Measurements from ENCODE around the gene ITGAL.

DNA sequence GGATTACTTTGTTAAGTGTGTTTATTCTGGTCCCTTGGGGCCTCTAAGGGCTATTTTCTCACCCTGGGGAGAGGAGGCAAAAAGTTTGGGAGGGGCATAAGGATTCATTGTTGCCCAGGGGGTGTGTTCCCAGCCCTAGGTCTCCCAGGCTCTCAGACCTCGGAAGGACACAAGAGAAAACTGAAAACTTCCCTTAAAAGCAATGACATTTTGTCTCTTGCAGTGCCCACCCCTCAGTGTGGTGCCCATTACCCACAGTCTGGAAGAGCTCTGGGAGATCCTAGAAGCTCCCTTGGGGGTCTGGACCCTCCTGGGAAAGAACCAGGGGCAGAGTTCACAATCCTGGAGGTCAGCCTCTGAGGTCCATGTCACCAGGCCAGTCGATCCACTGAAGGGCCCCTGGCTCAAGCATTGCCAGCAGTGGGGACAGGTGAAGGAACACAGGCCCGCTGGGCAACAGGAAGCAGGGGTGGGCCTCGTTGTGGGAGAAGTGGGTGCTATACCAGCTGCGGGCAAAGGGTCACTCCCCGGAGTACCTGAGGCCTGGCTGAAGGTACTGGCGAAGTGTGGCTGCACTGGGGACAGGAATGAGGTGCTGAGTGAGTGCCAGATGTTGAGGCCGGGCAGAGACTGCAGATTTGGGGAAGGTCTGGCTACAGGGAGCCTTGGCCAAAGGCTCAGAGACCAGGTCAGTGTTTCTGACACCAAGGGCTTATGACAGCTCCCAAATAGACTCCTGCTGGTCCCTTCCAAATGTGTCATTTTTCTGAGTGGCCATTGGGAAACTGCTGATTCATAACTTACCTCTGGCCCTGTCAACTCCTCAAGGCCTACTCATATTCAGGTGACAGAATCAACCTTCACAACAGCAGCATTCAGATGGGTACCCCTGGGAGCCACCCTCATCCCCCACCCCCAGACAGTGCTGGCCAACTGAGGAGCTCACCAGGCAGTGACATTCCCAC, 66.7 kb downstream of the ITGAL start:
- TF ChIP-seq POLR2A (IDR thresholded peaks at IDR 0.05) = no peak
- TF ChIP-seq, protein P1, sequence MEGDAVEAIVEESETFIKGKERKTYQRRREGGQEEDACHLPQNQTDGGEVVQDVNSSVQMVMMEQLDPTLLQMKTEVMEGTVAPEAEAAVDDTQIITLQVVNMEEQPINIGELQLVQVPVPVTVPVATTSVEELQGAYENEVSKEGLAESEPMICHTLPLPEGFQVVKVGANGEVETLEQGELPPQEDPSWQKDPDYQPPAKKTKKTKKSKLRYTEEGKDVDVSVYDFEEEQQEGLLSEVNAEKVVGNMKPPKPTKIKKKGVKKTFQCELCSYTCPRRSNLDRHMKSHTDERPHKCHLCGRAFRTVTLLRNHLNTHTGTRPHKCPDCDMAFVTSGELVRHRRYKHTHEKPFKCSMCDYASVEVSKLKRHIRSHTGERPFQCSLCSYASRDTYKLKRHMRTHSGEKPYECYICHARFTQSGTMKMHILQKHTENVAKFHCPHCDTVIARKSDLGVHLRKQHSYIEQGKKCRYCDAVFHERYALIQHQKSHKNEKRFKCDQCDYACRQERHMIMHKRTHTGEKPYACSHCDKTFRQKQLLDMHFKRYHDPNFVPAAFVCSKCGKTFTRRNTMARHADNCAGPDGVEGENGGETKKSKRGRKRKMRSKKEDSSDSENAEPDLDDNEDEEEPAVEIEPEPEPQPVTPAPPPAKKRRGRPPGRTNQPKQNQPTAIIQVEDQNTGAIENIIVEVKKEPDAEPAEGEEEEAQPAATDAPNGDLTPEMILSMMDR (IDR thresholded peaks at IDR 0.05) = no peak

Measured in heart left ventricle (tissue), 13 donors.